ENCODE results near the gene MINDY1. TPM values are rescaled to one million over a fixed set of nuclear protein-coding genes. Genes with fewer than 3 reads are reported as not detected.

The MINDY1 gene
- total and polyA plus RNA-seq, 9 of the 15 experiments (the other 6 are each of a cell fraction or from before 2014, with no cell fraction given): 0.49 to 11.0 (median 6.0) TPM

GRCh38 chr1:150979092-150980056 is 27.3 kb downstream of the MINDY1 start (continued):
- TF ChIP-seq ZNF449 (CRISPR knock-in tag; IDR thresholded peaks at IDR 0.05) (no peak), TRIM24 (IDR thresholded peaks at IDR 0.05) (no peak), ID3 (CRISPR knock-in tag; IDR thresholded peaks at IDR 0.05) (no peak), ID3 (tag; IDR thresholded peaks at IDR 0.05) (0 out of 2 replicates have a peak, but pooled peaks have one; percentile 43), CLOCK (CRISPR knock-in tag; IDR thresholded peaks at IDR 0.05; ENCODE audit: borderline replicate concordance) (no peak), MAX (CRISPR knock-in tag; IDR thresholded peaks at IDR 0.05) (no peak; the same call in 1 of the 2 replicates), NCOR1 (IDR thresholded peaks at IDR 0.05) (peak; percentile 38), SMC3 (conservative IDR thresholded peaks at IDR 0.05; ENCODE audit: insufficient read depth, low read depth, low read length) (peak; percentile 98), L3MBTL2 (IDR thresholded peaks at IDR 0.05) (peak; percentile 66), THRB (CRISPR knock-in tag; conservative IDR thresholded peaks at IDR 0.05) (no peak), ZNF740 (CRISPR knock-in tag; IDR thresholded peaks at IDR 0.05) (no peak), ZNF740 (tag; IDR thresholded peaks at IDR 0.05) (no peak), MLX (CRISPR knock-in tag; conservative IDR thresholded peaks at IDR 0.05) (no peak), PYGO2 (tag; IDR thresholded peaks at IDR 0.05) (no peak), ZKSCAN3 (CRISPR knock-in tag; IDR thresholded peaks at IDR 0.05) (no peak), PHTF2 (CRISPR knock-in tag; IDR thresholded peaks at IDR 0.05) (no peak)

Data from K562 (cell line).